ENCODE measurements around the gene EIF2B4. TPM values are rescaled to one million over a fixed set of nuclear protein-coding genes. Genes with fewer than 3 reads are reported as not detected.

The EIF2B4 gene
- total and polyA plus RNA-seq, 9 of the 15 experiments (the other 6 are each of a cell fraction or from before 2014, with no cell fraction given): 29.7 to 80.3 (median 58.9) TPM

- TF ChIP-seq STAG1 (CRISPR knock-in tag; IDR thresholded peaks at IDR 0.05; ENCODE audit: borderline replicate concordance) (no peak), TAF9B (IDR thresholded peaks at IDR 0.05; ENCODE audit: partially characterized antibody) (peak; percentile 9), HDAC2 (IDR thresholded peaks at IDR 0.05) (peak; percentile 69; the same call in 1 of the 2 replicates), ZNF121 (CRISPR knock-in tag; conservative IDR thresholded peaks at IDR 0.05) (0 out of 2 replicates have a peak, but pooled peaks have one; percentile 17), RNF2 (IDR thresholded peaks at IDR 0.05) (peak; percentile 91), MYC (IDR thresholded peaks at IDR 0.05; ENCODE audit: low read depth, low read length) (peak; percentile 82), MYC (CRISPR knock-in tag; IDR thresholded peaks at IDR 0.05; ENCODE audit: borderline replicate concordance, low read depth) (no peak), RBFOX2 (IDR thresholded peaks at IDR 0.05; ENCODE audit: low read depth, low read length) (peak; percentile 89), RB1 (IDR thresholded peaks at IDR 0.05; ENCODE audit: low read depth) (0 out of 2 replicates have a peak, but pooled peaks have one; percentile 5), ETV1 (tag; conservative IDR thresholded peaks at IDR 0.05; ENCODE audit: low read depth) (peak; percentile 87), ZNF655 (CRISPR knock-in tag; IDR thresholded peaks at IDR 0.05) (no peak), SNRNP70 (optimal IDR thresholded peaks at IDR 0.05; ENCODE audit: low read depth, low read length) (no peak), ZNF217 (CRISPR knock-in tag; IDR thresholded peaks at IDR 0.05) (0 out of 2 replicates have a peak, but pooled peaks have one; percentile 50), TAF1 (IDR thresholded peaks at IDR 0.05; ENCODE audit: control insufficient read depth, extremely low read depth, insufficient read depth, low read length, severe bottlenecking) (peak; percentile 33), KDM4B (IDR thresholded peaks at IDR 0.05; ENCODE audit: borderline replicate concordance in 2 of 2, low read depth in 1 of 2) (0 out of 4 replicates have a peak, but pooled peaks of 1 of the 2 experiments have one; percentile 38), ZNF764 (CRISPR knock-in tag; IDR thresholded peaks at IDR 0.05; ENCODE audit: low read depth) (0 out of 2 replicates have a peak, but pooled peaks have one; percentile 33), MECOM (CRISPR knock-in tag; IDR thresholded peaks at IDR 0.05) (peak; percentile 88), NRF1 (conservative IDR thresholded peaks at IDR 0.05 in 1 of 2, IDR thresholded peaks at IDR 0.05 in 1 of 2) (0 out of 4 replicates have a peak, but pooled peaks of 1 of the 2 experiments have one; percentile 33), ELK1 (CRISPR knock-in tag; IDR thresholded peaks at IDR 0.05) (no peak), PKNOX1 (IDR thresholded peaks at IDR 0.05) (peak; percentile 89), MEF2D (tag; conservative IDR thresholded peaks at IDR 0.05; ENCODE audit: low read depth) (peak; percentile 33; the same call in 1 of the 2 replicates), PRMT5 (CRISPR knock-in tag; IDR thresholded peaks at IDR 0.05) (peak; percentile 12; the same call in 1 of the 2 replicates), NBN (IDR thresholded peaks at IDR 0.05; ENCODE audit: low read depth) (peak; percentile 22; the same call in 1 of the 2 replicates), NR2F6 (CRISPR knock-in tag; IDR thresholded peaks at IDR 0.05) (no peak)
Observed at GRCh38 chr2:27370816-27371620, 880 bp upstream of the EIF2B4 start (continued).

All from K562 (cell line).